Measurements from ENCODE around the gene WDR72.

GRCh38 chr15:53588773-53589172 lies 170.7 kb downstream of the WDR72 start:
- TF ChIP-seq CTCF (IDR thresholded peaks at IDR 0.05; ENCODE audit: low read depth, low read length, poor library complexity, severe bottlenecking) (no peak), EZH2phosphoT487 (IDR thresholded peaks at IDR 0.05; ENCODE audit: borderline replicate concordance, low read length) (no peak)
